ENCODE measurements around the gene OCSTAMP.

The OCSTAMP gene

DNA sequence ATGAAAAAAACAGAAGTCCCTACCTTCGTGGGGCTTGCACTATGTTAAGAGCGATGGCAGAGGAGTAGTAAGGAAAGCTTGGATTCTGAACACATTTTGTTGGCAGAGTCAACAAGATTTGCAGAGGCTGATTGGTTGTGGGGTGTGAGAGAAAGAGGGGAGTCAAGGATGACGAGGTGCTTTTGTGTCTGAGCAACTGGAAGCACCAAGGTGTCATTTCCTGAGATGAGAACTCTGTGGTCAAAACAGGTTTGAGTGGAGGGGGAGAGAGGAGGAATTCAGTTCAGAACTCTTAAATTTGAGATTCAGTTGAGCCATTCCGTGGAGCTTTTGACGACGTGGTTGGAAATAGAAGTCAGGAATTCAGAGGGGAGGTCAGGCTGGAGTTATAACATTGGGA is 3.5 kb downstream of the OCSTAMP start:
- Histone ChIP-seq H3K4me3 (ENCODE audit: severe bottlenecking) (no peak overlapping the region), H3K36me3 (ENCODE audit: low read depth) (no peaks in the 10 kb centered on the region), H3K27ac (ENCODE audit: poor library complexity, severe bottlenecking) (no peak overlapping the region), H3K4me1 (ENCODE audit: insufficient read depth, poor library complexity, severe bottlenecking) (no peaks in the 10 kb centered on the region), H3K27me3 (ENCODE audit: insufficient read depth, poor library complexity, severe bottlenecking) (peaks cover 21% of the 10 kb centered on the region), H3K9me3 (ENCODE audit: severe bottlenecking) (no peaks in the 10 kb centered on the region)
- TF ChIP-seq, protein P1, sequence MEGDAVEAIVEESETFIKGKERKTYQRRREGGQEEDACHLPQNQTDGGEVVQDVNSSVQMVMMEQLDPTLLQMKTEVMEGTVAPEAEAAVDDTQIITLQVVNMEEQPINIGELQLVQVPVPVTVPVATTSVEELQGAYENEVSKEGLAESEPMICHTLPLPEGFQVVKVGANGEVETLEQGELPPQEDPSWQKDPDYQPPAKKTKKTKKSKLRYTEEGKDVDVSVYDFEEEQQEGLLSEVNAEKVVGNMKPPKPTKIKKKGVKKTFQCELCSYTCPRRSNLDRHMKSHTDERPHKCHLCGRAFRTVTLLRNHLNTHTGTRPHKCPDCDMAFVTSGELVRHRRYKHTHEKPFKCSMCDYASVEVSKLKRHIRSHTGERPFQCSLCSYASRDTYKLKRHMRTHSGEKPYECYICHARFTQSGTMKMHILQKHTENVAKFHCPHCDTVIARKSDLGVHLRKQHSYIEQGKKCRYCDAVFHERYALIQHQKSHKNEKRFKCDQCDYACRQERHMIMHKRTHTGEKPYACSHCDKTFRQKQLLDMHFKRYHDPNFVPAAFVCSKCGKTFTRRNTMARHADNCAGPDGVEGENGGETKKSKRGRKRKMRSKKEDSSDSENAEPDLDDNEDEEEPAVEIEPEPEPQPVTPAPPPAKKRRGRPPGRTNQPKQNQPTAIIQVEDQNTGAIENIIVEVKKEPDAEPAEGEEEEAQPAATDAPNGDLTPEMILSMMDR (IDR thresholded peaks at IDR 0.05; ENCODE audit: poor library complexity, severe bottlenecking): no peak
- ATAC-seq (ENCODE audit: low read depth): no peak
- DNase-seq (ENCODE audit: low spot score): no peak

DNA sequence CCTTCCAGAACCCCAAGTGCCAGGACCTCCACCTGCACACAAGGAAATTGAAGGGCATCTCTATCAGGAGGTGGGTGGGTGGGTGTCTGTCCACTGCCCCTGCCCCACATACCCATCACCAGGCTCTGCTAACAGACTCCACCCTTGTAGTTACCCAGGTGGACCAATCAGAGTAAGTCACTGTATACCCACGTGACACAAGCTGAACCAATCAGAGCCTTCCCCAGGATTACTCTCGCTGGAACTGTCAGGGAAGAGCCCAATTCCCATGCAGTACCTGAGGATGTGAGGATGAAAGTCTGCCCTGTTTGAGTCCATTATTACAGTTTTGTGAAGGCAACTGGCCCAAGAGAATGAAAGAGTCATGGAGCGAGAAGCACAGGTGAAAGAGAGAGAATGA is 4.2 kb downstream of the OCSTAMP start:
- Histone ChIP-seq H3K9me3 (ENCODE audit: severe bottlenecking) (no peaks in the 10 kb centered on the region), H3K27me3 (ENCODE audit: insufficient read depth, poor library complexity, severe bottlenecking) (peaks cover 27% of the 10 kb centered on the region), H3K36me3 (ENCODE audit: low read depth) (no peaks in the 10 kb centered on the region), H3K4me3 (ENCODE audit: severe bottlenecking) (no peak overlapping the region), H3K4me1 (ENCODE audit: insufficient read depth, poor library complexity, severe bottlenecking) (no peaks in the 10 kb centered on the region), H3K27ac (ENCODE audit: poor library complexity, severe bottlenecking) (no peak overlapping the region)
- ATAC-seq (ENCODE audit: low read depth): no peak
- DNase-seq (ENCODE audit: low spot score): no peak
- TF ChIP-seq, protein P1 (IDR thresholded peaks at IDR 0.05; ENCODE audit: poor library complexity, severe bottlenecking): no peak

DNA sequence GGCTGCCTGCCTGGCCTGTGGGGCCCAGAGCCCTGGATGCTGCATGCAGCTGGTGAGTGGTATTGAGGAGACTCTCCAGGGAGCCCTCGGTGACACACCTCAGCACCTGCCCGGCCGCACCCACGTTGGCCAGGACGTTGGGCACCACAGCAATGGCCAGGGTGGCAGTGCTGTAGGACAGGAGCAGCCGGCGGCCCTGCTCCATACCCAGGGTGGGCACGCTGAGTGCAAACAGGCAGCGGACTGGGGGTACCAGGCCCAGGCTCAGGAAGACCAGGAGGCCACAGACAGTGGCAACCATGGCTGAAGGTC is 4.7 kb downstream of the OCSTAMP start:
- Histone ChIP-seq H3K36me3 (ENCODE audit: low read depth) (no peaks in the 10 kb centered on the region), H3K4me1 (ENCODE audit: insufficient read depth, poor library complexity, severe bottlenecking) (no peaks in the 10 kb centered on the region), H3K4me3 (ENCODE audit: severe bottlenecking) (no peak overlapping the region), H3K9me3 (ENCODE audit: severe bottlenecking) (no peaks in the 10 kb centered on the region), H3K27me3 (ENCODE audit: insufficient read depth, poor library complexity, severe bottlenecking) (peaks cover 32% of the 10 kb centered on the region), H3K27ac (ENCODE audit: poor library complexity, severe bottlenecking) (no peak overlapping the region)
- DNase-seq (ENCODE audit: low spot score) (no peak), ATAC-seq (ENCODE audit: low read depth) (no peak)
- TF ChIP-seq, protein P1 (IDR thresholded peaks at IDR 0.05; ENCODE audit: poor library complexity, severe bottlenecking): no peak

DNA sequence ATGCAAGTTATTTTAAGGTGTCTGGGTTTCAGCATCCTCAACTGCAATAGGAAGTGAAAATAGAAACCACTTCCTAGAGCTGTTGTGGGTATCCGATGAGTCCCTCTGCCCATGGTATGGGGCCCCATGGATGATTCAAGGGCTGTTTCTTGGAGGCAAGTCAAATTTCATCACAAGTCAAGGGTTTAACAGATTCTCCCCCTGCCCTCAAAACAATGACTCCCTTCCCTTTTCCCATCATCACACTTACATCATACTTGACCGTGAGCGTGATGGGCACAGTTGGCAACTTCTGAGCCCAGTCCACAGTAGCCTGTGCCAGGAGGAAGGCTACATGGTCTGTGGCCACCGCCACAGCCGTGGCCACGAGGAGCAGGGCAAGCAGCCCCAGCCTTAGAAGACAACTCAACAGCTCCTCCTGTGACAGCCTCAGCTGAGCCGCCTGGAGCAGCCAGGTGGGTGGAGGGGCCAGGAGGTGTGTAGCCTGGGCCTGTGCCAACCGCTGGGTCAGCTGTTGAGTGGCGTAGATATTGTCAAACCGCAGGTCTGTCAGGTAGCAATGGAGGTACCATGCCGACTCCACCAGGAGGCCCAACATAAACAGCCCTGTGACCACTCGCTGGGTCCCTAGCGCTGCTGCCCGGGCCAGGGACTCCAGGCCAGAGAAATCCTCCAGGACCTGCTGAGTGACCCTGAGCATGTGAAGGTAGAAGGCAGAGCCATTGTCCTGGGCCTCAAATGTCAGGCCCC is 5.2 kb downstream of the OCSTAMP start:
- ATAC-seq (ENCODE audit: low read depth) (peak; percentile 47), DNase-seq (ENCODE audit: low spot score) (no peak)
- H3K4me3 ChIP-seq (ENCODE audit: severe bottlenecking): no peak overlapping the region
- TF ChIP-seq, protein P1 (IDR thresholded peaks at IDR 0.05; ENCODE audit: poor library complexity, severe bottlenecking): no peak
- H3K27me3 ChIP-seq (ENCODE audit: insufficient read depth, poor library complexity, severe bottlenecking): peaks cover 35% of the 10 kb centered on the region
- no peaks in the 10 kb centered on the region for H3K9me3 ChIP-seq (ENCODE audit: severe bottlenecking)
- no peak overlapping the region for H3K27ac ChIP-seq (ENCODE audit: poor library complexity, severe bottlenecking)
- no peaks in the 10 kb centered on the region for H3K36me3 ChIP-seq (ENCODE audit: low read depth)
- H3K4me1 ChIP-seq (ENCODE audit: insufficient read depth, poor library complexity, severe bottlenecking): no peaks in the 10 kb centered on the region

DNA sequence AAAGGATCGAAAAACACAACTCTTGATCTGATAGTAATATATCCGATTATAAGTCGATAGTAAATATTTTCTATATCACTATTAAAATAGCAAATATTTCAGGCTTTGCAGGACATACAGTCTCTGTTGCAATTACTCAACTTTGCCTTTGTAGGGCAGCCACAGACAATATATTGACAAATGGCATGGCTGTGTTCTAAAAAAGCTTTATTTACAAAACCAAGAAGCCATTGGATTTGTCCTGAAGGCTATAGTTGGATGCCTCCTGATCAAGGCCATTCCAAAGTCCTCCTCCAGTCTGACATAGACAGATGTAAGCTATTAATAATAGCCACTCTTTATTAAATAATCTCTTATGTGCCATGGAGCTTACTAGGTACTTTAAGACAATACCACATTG is 5.9 kb downstream of the OCSTAMP start:
- no peak overlapping the region for H3K27ac ChIP-seq (ENCODE audit: poor library complexity, severe bottlenecking)

More for the DNA sequence above, 5.9 kb downstream of the OCSTAMP start:
- Histone ChIP-seq H3K36me3 (ENCODE audit: low read depth) (no peaks in the 10 kb centered on the region), H3K27me3 (ENCODE audit: insufficient read depth, poor library complexity, severe bottlenecking) (peaks cover 37% of the 10 kb centered on the region), H3K4me3 (ENCODE audit: severe bottlenecking) (no peak overlapping the region), H3K4me1 (ENCODE audit: insufficient read depth, poor library complexity, severe bottlenecking) (no peaks in the 10 kb centered on the region), H3K9me3 (ENCODE audit: severe bottlenecking) (no peaks in the 10 kb centered on the region)
- DNase-seq (ENCODE audit: low spot score): no peak
- TF ChIP-seq, protein P1 (IDR thresholded peaks at IDR 0.05; ENCODE audit: poor library complexity, severe bottlenecking): peak; percentile 41
- ATAC-seq (ENCODE audit: low read depth): no peak

All from RWPE2 (cell line).